OCI-LY3 (cell line): ENCODE measurements around the gene DCBLD1.
A peak's percentile ranks its signal among the peaks of the same experiment; 100 is the strongest.

Source experiments
- H2AFZ ChIP-seq: fragments of 200-600, 300-600 bp; shearing (Covaris generic); 2 replicates; pipeline ENCODE4 v1.6.0; 2014; ENCODE audit warnings: antibody characterized with exemption, low read depth, low read length
- H3K27ac ChIP-seq: fragments of 200-600, 300-600 bp; sonication (generic); 2 replicates; pipeline ENCODE4 v1.5.1; 2014; ENCODE audit warnings: mild to moderate bottlenecking, low read length, moderate library complexity, mixed read lengths
- H3K27me3 ChIP-seq: fragments of 200-600, 300-600 bp; sonication (generic); 2 replicates; pipeline ENCODE4 v1.6.1; 2014; ENCODE audit warnings: low read depth, low read length, mixed read lengths
- H3K36me3 ChIP-seq: fragments of 200-600, 300-600 bp; sonication (generic); replicated peaks from 2 replicates; pipeline ENCODE3; 2014; ENCODE audit warnings: low read depth, low read length, mixed read lengths
- H3K4me1 ChIP-seq: fragments of 300-600, 200-600 bp; sonication (generic); 2 replicates; pipeline ENCODE4 v1.6.1; 2014; ENCODE audit warnings: low read length, mixed read lengths
- H3K4me2 ChIP-seq: fragments of 200-600, 300-600 bp; sonication (generic); 2 replicates; pipeline ENCODE4 v1.6.1; 2014; ENCODE audit warnings: low read length, mixed read lengths
- H3K4me3 ChIP-seq: fragments of 300-600, 200-600 bp; sonication (generic); 2 replicates; pipeline ENCODE4 v1.5.1; 2014; ENCODE audit warnings: antibody characterized with exemption, mild to moderate bottlenecking, low read length, moderate library complexity
- H3K79me2 ChIP-seq: fragments of 300-600, 200-600 bp; shearing (Covaris generic); 2 replicates; pipeline ENCODE4 v1.6.1; 2014; ENCODE audit warnings: mild to moderate bottlenecking, low read length, mixed read lengths
- H3K9ac ChIP-seq: fragments of 300-600, 200-600 bp; shearing (Covaris generic); 2 replicates; pipeline ENCODE4 v1.6.0; 2014; ENCODE audit warnings: mild to moderate bottlenecking, low read length, moderate library complexity
- H3K9me3 ChIP-seq: fragments of 200-600, 300-600 bp; shearing (Covaris generic); 2 replicates; pipeline ENCODE4 v1.6.1; 2014; ENCODE audit warnings: low read length, mixed read lengths; ENCODE audit not compliant: insufficient read depth
- H4K20me1 ChIP-seq: fragments of 200-600, 300-600 bp; sonication (generic); 2 replicates; pipeline ENCODE4 v1.6.1; 2016; ENCODE audit warnings: low read length, mixed read lengths; ENCODE audit not compliant: insufficient read depth
- EZH2phosphoT487 ChIP-seq: fragments of 200-600 bp; shearing (Covaris generic); IDR thresholded peaks from 2 replicates; pipeline ENCODE4 v1.6.1; 2018; ENCODE audit warnings: antibody characterized with exemption, mixed run types, low read depth
- TF ChIP-seq, protein P1 (sequence below): fragments of 200-600, 300-600 bp; sonication (generic); IDR thresholded peaks from 2 replicates; pipeline ENCODE4 v1.5.1; 2014; ENCODE audit warnings: antibody characterized with exemption, low read length, low read depth

Gene DCBLD1

DNA sequence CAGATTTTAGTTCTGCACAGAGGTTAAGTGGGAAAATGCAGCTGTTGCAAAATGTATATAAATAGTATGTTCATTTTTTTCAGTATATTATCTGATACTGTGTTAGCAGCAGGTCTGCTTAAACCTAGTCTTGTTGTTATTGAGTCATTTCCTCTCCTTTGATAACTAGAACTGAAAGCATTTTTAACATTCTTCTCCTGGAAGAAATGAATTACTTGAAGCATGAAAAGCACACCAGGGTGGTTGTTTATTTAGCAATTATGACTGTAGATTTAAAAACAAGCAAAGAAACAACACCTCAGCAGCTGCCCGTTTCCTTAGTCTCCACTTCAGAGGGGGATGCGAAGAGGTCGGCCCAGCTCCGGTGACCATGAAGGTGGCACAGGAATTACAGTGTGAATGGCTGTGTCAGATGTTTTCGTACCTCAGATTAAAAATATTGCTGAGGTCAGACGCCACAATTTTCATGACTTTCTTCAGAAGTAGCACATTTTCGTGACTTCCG is 66.4 kb downstream of the DCBLD1 start:
- H3K4me2 ChIP-seq = peak overlapping the region; percentile 61
- no peaks in the 10 kb centered on the region for H4K20me1 ChIP-seq
- no peaks in the 10 kb centered on the region for H3K27me3 ChIP-seq
- H3K9me3 ChIP-seq = no peaks in the 10 kb centered on the region
- peak overlapping the region; percentile 49 for H3K4me3 ChIP-seq
- peak overlapping the region; percentile 54 for H3K27ac ChIP-seq
- TF ChIP-seq, protein P1, sequence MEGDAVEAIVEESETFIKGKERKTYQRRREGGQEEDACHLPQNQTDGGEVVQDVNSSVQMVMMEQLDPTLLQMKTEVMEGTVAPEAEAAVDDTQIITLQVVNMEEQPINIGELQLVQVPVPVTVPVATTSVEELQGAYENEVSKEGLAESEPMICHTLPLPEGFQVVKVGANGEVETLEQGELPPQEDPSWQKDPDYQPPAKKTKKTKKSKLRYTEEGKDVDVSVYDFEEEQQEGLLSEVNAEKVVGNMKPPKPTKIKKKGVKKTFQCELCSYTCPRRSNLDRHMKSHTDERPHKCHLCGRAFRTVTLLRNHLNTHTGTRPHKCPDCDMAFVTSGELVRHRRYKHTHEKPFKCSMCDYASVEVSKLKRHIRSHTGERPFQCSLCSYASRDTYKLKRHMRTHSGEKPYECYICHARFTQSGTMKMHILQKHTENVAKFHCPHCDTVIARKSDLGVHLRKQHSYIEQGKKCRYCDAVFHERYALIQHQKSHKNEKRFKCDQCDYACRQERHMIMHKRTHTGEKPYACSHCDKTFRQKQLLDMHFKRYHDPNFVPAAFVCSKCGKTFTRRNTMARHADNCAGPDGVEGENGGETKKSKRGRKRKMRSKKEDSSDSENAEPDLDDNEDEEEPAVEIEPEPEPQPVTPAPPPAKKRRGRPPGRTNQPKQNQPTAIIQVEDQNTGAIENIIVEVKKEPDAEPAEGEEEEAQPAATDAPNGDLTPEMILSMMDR = no peak
- TF ChIP-seq EZH2phosphoT487 = no peak
- no peaks in the 10 kb centered on the region for H3K36me3 ChIP-seq
- H3K4me1 ChIP-seq = peaks cover 22% of the 10 kb centered on the region
- no peaks in the 10 kb centered on the region for H3K79me2 ChIP-seq
- H2AFZ ChIP-seq = peak overlapping the region; percentile 52
- no peak overlapping the region for H3K9ac ChIP-seq

DNA sequence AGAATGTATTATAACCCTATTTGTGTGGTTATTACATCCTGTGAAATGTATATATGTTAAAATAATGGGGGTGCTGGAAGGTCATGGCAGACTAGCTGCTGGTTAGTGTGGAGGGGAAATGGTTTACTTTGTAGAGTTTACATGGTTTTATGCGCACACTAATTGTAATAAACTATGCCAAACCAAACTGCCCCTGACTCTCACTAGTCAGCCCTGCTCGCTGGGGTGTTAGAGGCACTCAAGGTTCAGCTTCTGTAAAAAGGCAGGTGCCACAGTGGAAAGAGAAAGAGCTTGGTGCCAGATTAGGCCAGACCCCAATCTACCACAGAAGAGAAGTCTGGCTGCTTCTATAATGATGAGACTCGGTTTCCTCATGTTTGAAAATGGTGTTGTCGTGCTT is 67.1 kb downstream of the DCBLD1 start:
- Histone ChIP-seq H3K27me3 (no peaks in the 10 kb centered on the region), H3K36me3 (no peaks in the 10 kb centered on the region), H3K27ac (peak overlapping the region; percentile 54), H3K4me3 (no peak overlapping the region), H3K79me2 (no peaks in the 10 kb centered on the region), H3K9me3 (no peaks in the 10 kb centered on the region), H2AFZ (no peak overlapping the region), H4K20me1 (no peaks in the 10 kb centered on the region), H3K4me2 (peak overlapping the region; percentile 61), H3K4me1 (peaks cover 22% of the 10 kb centered on the region), H3K9ac (no peak overlapping the region)
- TF ChIP-seq, protein P1 = no peak
- TF ChIP-seq EZH2phosphoT487 = no peak

DNA sequence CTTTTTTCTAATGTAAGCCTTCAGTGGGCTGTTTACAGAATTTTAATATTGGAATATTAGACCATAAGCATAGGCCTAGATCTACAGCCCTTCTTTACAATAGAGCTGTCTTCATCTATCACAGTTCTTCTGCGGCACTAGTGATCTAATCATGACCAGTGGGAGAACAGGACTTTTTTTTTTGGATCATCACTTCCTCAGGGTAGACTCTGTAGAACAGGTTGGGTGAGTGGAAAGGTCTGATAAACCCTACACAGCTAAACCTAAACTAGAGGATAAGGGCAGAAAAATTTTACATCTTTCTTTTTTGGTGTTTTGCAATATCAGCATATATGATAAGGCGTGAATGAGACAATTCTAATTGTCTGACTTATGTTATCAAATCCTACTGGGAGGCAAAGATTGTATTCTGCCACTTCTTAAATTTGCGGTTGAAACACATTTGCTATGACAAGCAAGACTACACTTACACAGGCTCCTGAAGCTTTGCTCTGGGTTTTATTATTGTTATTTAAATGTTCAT is 67.7 kb downstream of the DCBLD1 start:
- peaks cover 22% of the 10 kb centered on the region for H3K4me1 ChIP-seq
- no peaks in the 10 kb centered on the region for H3K27me3 ChIP-seq
- TF ChIP-seq, protein P1 = no peak
- no peak for TF ChIP-seq EZH2phosphoT487
- H3K9me3 ChIP-seq = no peaks in the 10 kb centered on the region
- H3K4me2 ChIP-seq = peak overlapping the region; percentile 61
- no peak overlapping the region for H3K4me3 ChIP-seq
- no peak overlapping the region for H3K9ac ChIP-seq
- no peaks in the 10 kb centered on the region for H3K79me2 ChIP-seq
- peak overlapping the region; percentile 54; the same call in 1 of the 2 replicates for H3K27ac ChIP-seq
- no peaks in the 10 kb centered on the region for H4K20me1 ChIP-seq
- H2AFZ ChIP-seq = no peak overlapping the region
- no peaks in the 10 kb centered on the region for H3K36me3 ChIP-seq

DNA sequence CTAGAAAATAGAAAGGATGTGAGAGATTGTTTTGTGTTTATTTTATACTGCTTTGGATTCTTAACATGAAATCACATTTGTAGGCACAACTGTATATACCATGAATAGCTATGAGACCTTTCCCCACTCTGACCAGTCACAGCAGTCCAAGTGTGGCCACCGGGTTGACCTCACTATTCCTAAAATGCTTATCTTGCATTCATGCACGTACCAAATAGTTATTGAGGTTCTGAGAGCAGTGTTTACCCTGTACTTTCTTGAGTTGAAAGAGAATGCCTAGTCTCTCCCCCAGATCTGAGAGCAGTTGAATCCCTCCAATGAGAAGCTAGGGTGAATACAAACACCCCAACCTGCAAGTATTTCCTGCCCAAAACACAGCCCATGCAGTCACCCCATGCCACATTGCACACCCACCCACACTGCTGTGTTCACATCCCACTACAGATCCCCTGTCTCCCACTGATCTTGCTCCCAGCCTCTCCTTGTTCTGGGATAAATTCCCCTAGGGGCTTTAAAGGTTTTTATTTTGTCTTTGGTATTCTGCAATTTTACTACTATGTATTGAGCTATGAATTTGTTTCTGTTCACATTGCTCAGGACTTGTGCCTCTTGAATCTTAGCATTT is 68.3 kb downstream of the DCBLD1 start:
- H3K27me3 ChIP-seq = no peaks in the 10 kb centered on the region
- no peaks in the 10 kb centered on the region for H4K20me1 ChIP-seq
- H3K79me2 ChIP-seq = no peaks in the 10 kb centered on the region
- TF ChIP-seq EZH2phosphoT487 = no peak
- TF ChIP-seq, protein P1 = no peak
- H3K4me2 ChIP-seq = no peak overlapping the region
- H3K36me3 ChIP-seq = no peaks in the 10 kb centered on the region
- H3K4me1 ChIP-seq = peaks cover 22% of the 10 kb centered on the region
- no peak overlapping the region for H3K27ac ChIP-seq
- no peaks in the 10 kb centered on the region for H3K9me3 ChIP-seq
- H2AFZ ChIP-seq = no peak overlapping the region
- H3K4me3 ChIP-seq = no peak overlapping the region
- H3K9ac ChIP-seq = no peak overlapping the region
